Neural crest cell (in vitro differentiated cells): Measurements from ENCODE around the gene PHGDH. TPM values are rescaled to one million over a fixed set of nuclear protein-coding genes. Genes with fewer than 3 reads are reported as not detected.

Experiments
- DNase-seq: peaks from one replicate; pipeline ENCODE4 v3.0.0; 2021; ENCODE audit warnings: low read depth, mixed read lengths, low spot score
- H3K27ac Mint-ChIP-seq: one replicate; pipeline ENCODE4 v1.8.0; 2021; ENCODE audit warnings: mild to moderate bottlenecking, mixed read lengths; ENCODE audit not compliant: unreplicated experiment
- H3K27me3 Mint-ChIP-seq: 2 replicates; pipeline ENCODE4 v1.8.0; 2021; ENCODE audit warnings: low read depth, mild to moderate bottlenecking, mixed read lengths
- H3K36me3 Mint-ChIP-seq: 2 replicates; pipeline ENCODE4 v1.8.0; 2021; ENCODE audit warnings: low read depth, mild to moderate bottlenecking, mixed read lengths
- H3K4me1 Mint-ChIP-seq: 2 replicates; pipeline ENCODE4 v1.8.0; 2021; ENCODE audit warnings: mixed read lengths
- H3K4me3 Mint-ChIP-seq: one replicate; pipeline ENCODE4 v1.8.0; 2021; ENCODE audit warnings: mild to moderate bottlenecking, mixed read lengths
- H3K9me3 Mint-ChIP-seq: 2 replicates; pipeline ENCODE4 v1.8.0; 2021; ENCODE audit warnings: mixed read lengths
- total RNA-seq: library from RNA; stranded (reverse); gene quantifications from 2 replicates; pipeline ENCODE4 v1.2.1, GENCODE V29; 2021
- TF ChIP-seq, protein P1 (sequence below): fragments of 200-600 bp; sonication (generic); conservative IDR thresholded peaks from 2 replicates; pipeline ENCODE4 v1.5.0; 2021; ENCODE audit warnings: antibody characterized with exemption, mild to moderate bottlenecking

Gene PHGDH
- total RNA-seq, 1 donor from 2014 or later: 365 TPM

GRCh38 chr1:119725626-119726025 lies 13.9 kb downstream of the PHGDH start:
- Mint-ChIP-seq H3K27ac (no peak overlapping the region), H3K4me1 (peaks cover 41% of the 10 kb centered on the region), H3K9me3 (no peaks in the 10 kb centered on the region), H3K36me3 (peaks cover 53% of the 10 kb centered on the region), H3K27me3 (no peaks in the 10 kb centered on the region), H3K4me3 (no peak overlapping the region)
- TF ChIP-seq, protein P1, sequence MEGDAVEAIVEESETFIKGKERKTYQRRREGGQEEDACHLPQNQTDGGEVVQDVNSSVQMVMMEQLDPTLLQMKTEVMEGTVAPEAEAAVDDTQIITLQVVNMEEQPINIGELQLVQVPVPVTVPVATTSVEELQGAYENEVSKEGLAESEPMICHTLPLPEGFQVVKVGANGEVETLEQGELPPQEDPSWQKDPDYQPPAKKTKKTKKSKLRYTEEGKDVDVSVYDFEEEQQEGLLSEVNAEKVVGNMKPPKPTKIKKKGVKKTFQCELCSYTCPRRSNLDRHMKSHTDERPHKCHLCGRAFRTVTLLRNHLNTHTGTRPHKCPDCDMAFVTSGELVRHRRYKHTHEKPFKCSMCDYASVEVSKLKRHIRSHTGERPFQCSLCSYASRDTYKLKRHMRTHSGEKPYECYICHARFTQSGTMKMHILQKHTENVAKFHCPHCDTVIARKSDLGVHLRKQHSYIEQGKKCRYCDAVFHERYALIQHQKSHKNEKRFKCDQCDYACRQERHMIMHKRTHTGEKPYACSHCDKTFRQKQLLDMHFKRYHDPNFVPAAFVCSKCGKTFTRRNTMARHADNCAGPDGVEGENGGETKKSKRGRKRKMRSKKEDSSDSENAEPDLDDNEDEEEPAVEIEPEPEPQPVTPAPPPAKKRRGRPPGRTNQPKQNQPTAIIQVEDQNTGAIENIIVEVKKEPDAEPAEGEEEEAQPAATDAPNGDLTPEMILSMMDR: no peak
- no peak for DNase-seq

DNA sequence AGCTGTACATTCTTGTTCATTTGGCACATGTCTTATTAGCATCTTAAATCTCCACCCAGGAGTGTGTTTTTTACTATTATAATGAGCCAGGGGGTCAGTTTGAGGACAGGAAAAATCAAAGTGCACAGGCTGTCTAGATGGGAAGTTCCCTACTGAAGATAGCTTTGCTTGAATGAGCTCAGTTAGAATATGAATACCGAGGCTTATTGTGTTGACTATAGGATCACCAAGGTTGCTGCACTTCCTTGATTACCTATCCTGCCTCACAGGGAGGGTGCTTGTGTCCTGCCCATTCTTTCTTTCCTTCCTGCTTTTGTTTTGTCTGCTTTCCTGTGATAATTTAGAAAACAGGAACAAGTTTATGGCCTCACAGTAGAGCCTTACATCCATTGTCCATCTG lies 16.3 kb downstream of the PHGDH start:
- DNase-seq: no peak
- Mint-ChIP-seq H3K4me1 (peaks cover 42% of the 10 kb centered on the region), H3K27me3 (no peaks in the 10 kb centered on the region), H3K9me3 (no peaks in the 10 kb centered on the region), H3K4me3 (no peak overlapping the region), H3K36me3 (peaks cover 54% of the 10 kb centered on the region), H3K27ac (no peak overlapping the region)
- TF ChIP-seq, protein P1: no peak

DNA sequence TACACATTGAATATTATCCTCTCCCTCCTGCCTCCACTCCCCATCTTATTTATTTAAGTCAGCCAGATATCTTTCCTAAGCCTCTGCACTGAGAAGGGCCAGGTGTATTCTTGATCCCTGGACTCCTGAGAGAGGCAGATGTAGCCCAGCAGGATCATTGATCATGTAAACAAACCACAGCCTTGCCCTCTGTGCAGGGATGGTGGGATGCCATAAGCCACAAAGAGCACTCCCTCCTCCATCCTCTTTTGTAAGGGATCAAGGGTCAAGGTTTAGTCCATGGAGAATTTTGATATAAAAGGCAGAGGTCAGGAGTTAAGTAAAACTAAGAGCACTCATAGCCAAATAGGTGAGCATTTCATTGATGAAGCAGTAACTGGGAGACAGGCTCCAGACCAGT lies 17.3 kb downstream of the PHGDH start:
- TF ChIP-seq, protein P1: no peak
- no peak overlapping the region for H3K27ac Mint-ChIP-seq
- H3K4me3 Mint-ChIP-seq: no peak overlapping the region
- H3K36me3 Mint-ChIP-seq: peaks cover 46% of the 10 kb centered on the region
- peaks cover 44% of the 10 kb centered on the region for H3K4me1 Mint-ChIP-seq
- H3K9me3 Mint-ChIP-seq: no peaks in the 10 kb centered on the region
- no peaks in the 10 kb centered on the region for H3K27me3 Mint-ChIP-seq
- no peak for DNase-seq

GRCh38 chr1:119731060-119731459 lies 19.3 kb downstream of the PHGDH start:
- H3K4me3 Mint-ChIP-seq: no peak overlapping the region
- no peak overlapping the region for H3K27ac Mint-ChIP-seq
- H3K4me1 Mint-ChIP-seq: peaks cover 31% of the 10 kb centered on the region
- H3K36me3 Mint-ChIP-seq: peaks cover 39% of the 10 kb centered on the region
- no peak for DNase-seq
- no peaks in the 10 kb centered on the region for H3K9me3 Mint-ChIP-seq
- no peaks in the 10 kb centered on the region for H3K27me3 Mint-ChIP-seq
- TF ChIP-seq, protein P1: no peak

- Mint-ChIP-seq H3K27ac (no peak overlapping the region), H3K36me3 (peaks cover 42% of the 10 kb centered on the region), H3K9me3 (no peaks in the 10 kb centered on the region), H3K27me3 (no peaks in the 10 kb centered on the region), H3K4me3 (no peak overlapping the region), H3K4me1 (peaks cover 34% of the 10 kb centered on the region)
- DNase-seq: no peak
- TF ChIP-seq, protein P1: no peak
Measured at GRCh38 chr1:119731741-119732430, 20.2 kb downstream of the PHGDH start.
